Testis (tissue), 3 donors: ENCODE data around the gene UBXN10. TPM values are rescaled to one million over a fixed set of nuclear protein-coding genes. Genes with fewer than 3 reads are reported as not detected.

Experiments
- DNase-seq: peaks from one replicate; pipeline ENCODE4 v3.0.0-alpha.2; 2019
- H3K27ac ChIP-seq, 2 donors: fragments of 200-600 bp; sonication (generic); one replicate each; pipeline ENCODE4 v1.5.1; 2019
- H3K27me3 ChIP-seq: fragments of 200-600 bp; sonication (generic); one replicate; pipeline ENCODE4 v1.5.1; 2019
- H3K36me3 ChIP-seq: fragments of 200-600 bp; sonication (generic); one replicate; pipeline ENCODE4 v1.5.1; 2017; ENCODE audit warnings: low read depth; ENCODE audit errors: missing control alignments
- H3K4me1 ChIP-seq: fragments of 200-600 bp; sonication (generic); one replicate; pipeline ENCODE4 v1.5.1; 2019
- H3K4me3 ChIP-seq, 2 donors: fragments of 200-600 bp; sonication (generic); one replicate each; pipeline ENCODE4 v1.5.1; 2017 to 2019
- H3K9me3 ChIP-seq: fragments of 200-600 bp; sonication (generic); one replicate; pipeline ENCODE4 v1.5.1; 2017
- CTCF ChIP-seq, 3 experiments: fragments of 450-650 bp in 2 of 3; fragments of 200-600 bp in 1 of 3; sonication (generic) in 1 of 3; IDR thresholded peaks; one replicate each; pipeline ENCODE4 v1.5.1; 2016 to 2019; ENCODE audit warnings: antibody characterized with exemption in 3 of 3, mild to moderate bottlenecking in 2 of 3, moderate library complexity in 1 of 3
- POLR2A ChIP-seq: fragments of 450-650 bp; IDR thresholded peaks from one replicate; pipeline ENCODE4 v1.6.1; 2017; ENCODE audit warnings: antibody characterized with exemption, mild to moderate bottlenecking, moderate library complexity
- WGBS, 2 donors: methylation state at CpG; one replicate each; pipeline ENCODE4 v1.1.5; 2018; 5-methylcytosine and 5-hydroxymethylcytosine counted together
- intact Hi-C: fragments of 100-400 bp; cut with DNase I; formaldehyde crosslinking; loops from one replicate; pipeline ENCODE4 v1.15.1; 2023; ENCODE audit warnings: low total_unique reads
- polyA plus RNA-seq: library from polyadenylated mRNA; stranded (reverse); fragments of 350-450 nt; fragmentation: Illumina TruSeq; extraction: RNeasy Lipid Tissue Mini Kit (QIAGEN cat#74804); gene quantifications from one replicate; pipeline ENCODE4 v1.2.3, GENCODE V29; 2014; ENCODE audit warnings: low read depth, low replicate concordance; ENCODE audit not compliant: insufficient read depth
- total RNA-seq, 2 donors: library from RNA; depleted of rRNA; stranded (reverse); fragments of >200 nt; gene quantifications; one replicate each; pipeline ENCODE4 v1.2.3, GENCODE V29; 2016

The UBXN10 gene
- total and polyA plus RNA-seq, 3 donors from 2014 or later = 18.2 to 43.7 (median 23.7) TPM

DNA sequence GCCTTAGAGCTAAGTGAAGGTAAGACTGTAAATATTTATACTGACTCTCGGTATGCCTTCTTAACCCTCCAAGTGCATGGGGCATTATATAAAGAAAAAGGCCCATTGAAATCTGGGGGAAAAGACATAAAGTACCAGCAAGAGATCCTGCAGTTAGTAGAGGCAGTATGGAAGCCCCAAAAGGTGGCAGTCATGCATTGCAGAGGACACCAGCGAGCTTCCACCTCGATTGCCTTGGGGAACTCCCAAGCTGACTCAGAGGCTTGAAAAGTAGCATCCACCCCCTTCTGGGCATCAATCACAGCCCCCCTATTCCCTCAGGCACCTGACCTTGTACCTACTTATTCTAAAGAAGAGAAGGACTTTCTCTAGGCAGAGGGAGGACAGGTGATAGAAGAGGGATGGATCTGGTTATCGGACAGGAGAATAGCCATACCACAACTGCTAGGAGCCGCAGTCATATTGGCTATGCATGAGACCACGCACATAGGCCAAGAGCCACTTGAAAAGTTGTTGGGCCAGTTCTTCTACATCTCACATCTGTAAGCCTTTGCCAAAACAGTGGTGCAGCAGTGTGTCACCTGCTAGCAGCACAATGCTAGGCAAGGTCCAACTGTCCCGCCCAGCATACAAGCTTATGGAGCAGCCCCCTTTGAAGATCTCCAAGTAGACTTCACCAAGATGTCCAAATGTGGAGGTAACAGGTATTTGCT, 27.4 kb upstream of the UBXN10 start:
- peaks cover 4% of the 10 kb centered on the region for H3K4me1 ChIP-seq
- H3K4me3 ChIP-seq = no peak overlapping the region
- DNase-seq = no peak
- no peaks in the 10 kb centered on the region for H3K27me3 ChIP-seq
- H3K36me3 ChIP-seq = no peaks in the 10 kb centered on the region
- WGBS, 2 donors = 93 to 98% methylated on average over 5 to 7 of the region's 7 CpGs
- no peaks in the 10 kb centered on the region for H3K9me3 ChIP-seq
- no peak overlapping the region for H3K27ac ChIP-seq
- no peak for TF ChIP-seq POLR2A
- TF ChIP-seq CTCF (IDR thresholded peaks at IDR 0.05) = no peak
- intact Hi-C loops = no loop called here

- Histone ChIP-seq H3K9me3 (no peaks in the 10 kb centered on the region), H3K36me3 (no peaks in the 10 kb centered on the region), H3K27me3 (no peaks in the 10 kb centered on the region), H3K27ac (no peak overlapping the region), H3K4me1 (no peaks in the 10 kb centered on the region), H3K4me3 (no peak overlapping the region)
- intact Hi-C loops = no loop called here
- TF ChIP-seq CTCF (IDR thresholded peaks at IDR 0.05) (no peak), POLR2A (no peak)
- no peak for DNase-seq
- WGBS, 2 donors = 82 to 86% methylated on average over 1 of the region's 1 CpG
These were observed 25.9 kb upstream of the UBXN10 start for GRCh38 chr1:20160034-20160433.

DNA sequence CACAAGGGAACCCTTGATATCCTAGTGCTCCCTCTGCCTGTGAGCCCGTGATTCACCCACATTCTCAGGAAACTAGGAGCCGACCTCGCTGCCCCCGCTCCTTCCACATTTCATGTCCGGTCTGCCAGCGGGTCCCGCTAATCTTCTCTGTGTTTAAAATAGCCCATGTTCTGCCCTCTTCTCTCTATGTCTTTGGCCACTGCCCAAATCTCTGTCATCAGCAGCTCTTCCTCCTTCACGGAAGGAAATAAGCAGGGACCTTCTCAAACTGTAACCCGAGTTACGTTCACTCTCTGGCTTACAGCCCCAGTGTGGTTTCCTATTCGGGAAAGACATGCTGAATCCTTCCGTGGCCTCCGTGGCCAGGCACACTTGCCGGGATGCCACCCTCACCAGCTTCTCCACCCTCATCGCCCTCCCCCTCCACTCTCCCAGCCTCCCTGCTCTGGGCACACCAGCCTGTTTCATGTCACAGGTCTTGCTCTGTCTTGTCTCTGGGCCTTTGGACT, 21.1 kb upstream of the UBXN10 start:
- no peaks in the 10 kb centered on the region for H3K9me3 ChIP-seq
- H3K4me1 ChIP-seq = peaks cover 21% of the 10 kb centered on the region
- H3K4me3 ChIP-seq = no peak overlapping the region
- no peak for DNase-seq
- H3K27ac ChIP-seq = no peak overlapping the region
- no peaks in the 10 kb centered on the region for H3K36me3 ChIP-seq
- no peaks in the 10 kb centered on the region for H3K27me3 ChIP-seq
- TF ChIP-seq CTCF (IDR thresholded peaks at IDR 0.05) (no peak), POLR2A (no peak)
- WGBS, 2 donors = 62 to 84% methylated on average over 15 of the region's 15 CpGs
- intact Hi-C loops = no loop called here

DNA sequence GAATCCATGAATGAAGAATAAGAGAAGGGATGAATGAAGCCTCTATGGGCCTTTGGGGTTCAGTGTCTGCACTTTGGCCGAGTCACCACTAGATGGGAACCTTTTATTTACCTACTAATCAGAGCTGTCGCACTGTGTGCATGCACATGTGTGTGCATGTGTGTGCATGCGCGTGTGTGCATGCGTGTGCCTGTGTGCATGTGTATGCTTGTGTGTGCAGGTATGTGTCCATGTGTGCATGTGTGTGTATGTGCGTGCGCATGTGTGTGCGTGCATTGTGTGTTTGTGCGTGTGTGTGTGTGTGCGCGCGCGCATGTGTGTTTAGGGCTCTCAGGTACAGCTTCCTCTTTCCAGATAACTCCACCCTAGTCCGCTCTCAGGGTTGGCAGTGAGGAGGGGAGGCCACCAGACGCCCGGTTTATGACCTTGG, 20.4 kb upstream of the UBXN10 start:
- Histone ChIP-seq H3K9me3 (no peaks in the 10 kb centered on the region), H3K36me3 (no peaks in the 10 kb centered on the region), H3K4me3 (no peak overlapping the region), H3K27me3 (no peaks in the 10 kb centered on the region), H3K27ac (no peak overlapping the region), H3K4me1 (peaks cover 21% of the 10 kb centered on the region)
- TF ChIP-seq CTCF (IDR thresholded peaks at IDR 0.05) = peak in 2 of 3 experiments; percentile 18 to 43
- no peak for TF ChIP-seq POLR2A
- WGBS, 2 donors = 75 to 89% methylated on average over 15 to 16 of the region's 16 CpGs
- no peak for DNase-seq
- intact Hi-C loops = no loop called here

DNA sequence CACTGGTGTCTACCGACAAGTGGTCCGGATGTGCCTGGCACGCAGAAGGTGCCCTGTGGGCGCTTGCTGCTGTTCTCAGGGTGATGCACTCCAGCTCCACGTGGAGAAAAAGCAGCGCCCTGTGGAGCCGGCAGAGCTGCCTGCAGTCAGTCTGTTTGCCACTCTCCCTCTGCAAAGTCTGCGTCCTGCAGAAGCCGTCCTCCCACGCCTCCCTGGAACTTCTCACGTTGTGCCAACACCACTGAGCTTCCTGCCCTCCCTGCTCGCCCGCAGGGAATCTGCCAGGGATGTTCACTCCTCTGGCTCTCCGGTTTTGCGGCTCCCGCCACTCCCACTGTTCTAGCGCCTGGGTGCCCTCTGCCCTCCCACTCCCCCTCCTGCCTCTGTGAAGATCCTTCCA, 19.8 kb upstream of the UBXN10 start:
- no peak overlapping the region for H3K27ac ChIP-seq
- TF ChIP-seq CTCF (IDR thresholded peaks at IDR 0.05) = no peak
- TF ChIP-seq POLR2A = no peak
- intact Hi-C loops = no loop called here
- H3K36me3 ChIP-seq = no peaks in the 10 kb centered on the region
- no peak overlapping the region for H3K4me3 ChIP-seq
- no peaks in the 10 kb centered on the region for H3K9me3 ChIP-seq
- H3K27me3 ChIP-seq = no peaks in the 10 kb centered on the region
- H3K4me1 ChIP-seq = peaks cover 21% of the 10 kb centered on the region
- 41 to 49% methylated on average over 9 to 17 of the region's 17 CpGs for WGBS, 2 donors
- DNase-seq = peak; percentile 91
